GM12892 (cell line): Measurements from ENCODE around the gene GDNF.

Experiments
- POLR2A ChIP-seq: IDR thresholded peaks from 2 replicates; pipeline ENCODE4 v1.6.1; 2011; ENCODE audit warnings: low read depth, low read length, control low read depth
- POLR2AphosphoS5 ChIP-seq: IDR thresholded peaks from 2 replicates; pipeline ENCODE4 v1.6.1; 2011; ENCODE audit warnings: low read depth, low read length, control low read depth
- TAF1 ChIP-seq: IDR thresholded peaks from 2 replicates; pipeline ENCODE4 v1.6.1; 2011; ENCODE audit warnings: low read depth, mild to moderate bottlenecking, control low read depth, low read length, borderline replicate concordance

- TF ChIP-seq POLR2AphosphoS5, result no peak
- no peak for TF ChIP-seq TAF1
- TF ChIP-seq POLR2A, result no peak
These were observed 9.5 kb downstream of the GDNF start for GRCh38 chr5:37830348-37830747.
